GM12864 (cell line): Measurements from ENCODE around the gene TAS2R9.
"Not testable (repeated sequence)": the region's sequence is repeated elsewhere in the genome, so short reads cannot be mapped to it uniquely, and the experiment has no call there.

Source experiments
- DNase-seq: peaks from one replicate; pipeline ENCODE4 v3.0.0-alpha.2; 2011; ENCODE audit warnings: low read depth
- H3K4me3 ChIP-seq: 2 replicates; pipeline ENCODE4 v1.5.1; 2011; ENCODE audit warnings: mild to moderate bottlenecking, low read depth, low read length, control low read depth
- TF ChIP-seq, protein P1 (sequence below): IDR thresholded peaks from 2 replicates; pipeline ENCODE4 v1.5.1; 2011; ENCODE audit warnings: low read depth, mild to moderate bottlenecking, moderate library complexity, low read length, control low read depth, inconsistent platforms; ENCODE audit errors: missing control alignments

The TAS2R9 gene

GRCh38 chr12:10801741-10802140 is 8.2 kb downstream of the TAS2R9 start:
- DNase-seq: no peak
- TF ChIP-seq, protein P1, sequence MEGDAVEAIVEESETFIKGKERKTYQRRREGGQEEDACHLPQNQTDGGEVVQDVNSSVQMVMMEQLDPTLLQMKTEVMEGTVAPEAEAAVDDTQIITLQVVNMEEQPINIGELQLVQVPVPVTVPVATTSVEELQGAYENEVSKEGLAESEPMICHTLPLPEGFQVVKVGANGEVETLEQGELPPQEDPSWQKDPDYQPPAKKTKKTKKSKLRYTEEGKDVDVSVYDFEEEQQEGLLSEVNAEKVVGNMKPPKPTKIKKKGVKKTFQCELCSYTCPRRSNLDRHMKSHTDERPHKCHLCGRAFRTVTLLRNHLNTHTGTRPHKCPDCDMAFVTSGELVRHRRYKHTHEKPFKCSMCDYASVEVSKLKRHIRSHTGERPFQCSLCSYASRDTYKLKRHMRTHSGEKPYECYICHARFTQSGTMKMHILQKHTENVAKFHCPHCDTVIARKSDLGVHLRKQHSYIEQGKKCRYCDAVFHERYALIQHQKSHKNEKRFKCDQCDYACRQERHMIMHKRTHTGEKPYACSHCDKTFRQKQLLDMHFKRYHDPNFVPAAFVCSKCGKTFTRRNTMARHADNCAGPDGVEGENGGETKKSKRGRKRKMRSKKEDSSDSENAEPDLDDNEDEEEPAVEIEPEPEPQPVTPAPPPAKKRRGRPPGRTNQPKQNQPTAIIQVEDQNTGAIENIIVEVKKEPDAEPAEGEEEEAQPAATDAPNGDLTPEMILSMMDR: no peak
- no peak overlapping the region for H3K4me3 ChIP-seq

DNA sequence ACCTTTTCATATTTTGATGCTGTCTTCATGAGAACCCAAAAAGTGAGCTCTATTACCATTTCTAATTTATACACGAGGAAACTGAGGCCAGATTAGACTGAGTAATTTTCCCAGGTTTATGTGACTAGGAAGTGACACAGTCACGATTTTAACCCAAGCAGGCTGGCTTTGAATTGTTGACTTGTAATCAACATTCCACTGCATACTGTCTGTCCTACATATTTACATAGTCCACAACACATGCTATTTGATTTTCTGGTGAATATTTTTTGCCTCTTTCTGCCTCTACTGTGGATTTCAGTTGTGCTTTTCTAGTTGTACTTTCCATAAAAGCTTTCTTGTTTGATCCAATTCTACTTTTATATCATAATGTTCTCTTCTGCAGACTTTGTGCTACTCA is 15.7 kb downstream of the TAS2R9 start:
- DNase-seq: no peak
- no peak overlapping the region for H3K4me3 ChIP-seq
- TF ChIP-seq, protein P1: no peak

GRCh38 chr12:10791769-10792168 is 18.2 kb downstream of the TAS2R9 start:
- H3K4me3 ChIP-seq, DNase-seq: not testable (repeated sequence)

DNA sequence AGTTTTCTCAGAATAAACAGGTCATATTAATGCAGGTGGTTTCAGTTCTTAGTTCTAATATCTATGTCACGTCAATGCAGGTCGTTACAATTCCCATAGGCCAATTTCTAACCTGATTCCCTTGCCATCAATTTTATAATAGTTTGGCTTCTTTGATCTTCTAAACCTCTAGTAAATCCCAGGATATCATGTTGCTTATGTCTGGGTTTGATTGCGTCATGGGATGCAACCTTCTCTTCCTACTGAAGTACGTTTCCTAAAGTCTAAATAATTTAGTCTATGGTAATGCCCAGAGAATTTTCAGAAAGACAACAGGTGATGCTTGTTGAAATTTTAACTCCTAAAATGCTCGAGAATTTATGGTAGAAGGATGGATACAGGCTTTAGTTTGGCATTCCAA is 26.7 kb downstream of the TAS2R9 start:
- DNase-seq: no peak
- TF ChIP-seq, protein P1: no peak
- no peak overlapping the region for H3K4me3 ChIP-seq

DNA sequence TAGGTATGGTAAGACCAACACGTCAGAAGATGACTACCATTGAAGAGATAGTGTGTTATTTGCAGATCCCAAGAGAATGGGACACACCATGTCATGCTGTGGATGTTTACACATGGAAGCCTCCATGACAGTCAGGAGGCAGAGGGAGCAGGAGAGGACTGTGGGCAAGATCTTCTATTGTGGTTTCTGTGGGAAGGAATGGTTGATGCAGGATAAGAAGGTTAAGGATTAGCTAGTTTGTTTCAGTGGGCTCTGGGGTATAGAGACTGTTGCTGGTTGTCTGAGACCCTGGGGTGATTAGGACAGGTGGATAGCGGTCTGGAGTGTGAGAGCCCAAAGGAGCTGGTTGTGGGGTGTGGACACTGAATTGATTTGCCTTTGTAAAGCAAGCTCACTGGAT is 30.9 kb downstream of the TAS2R9 start:
- TF ChIP-seq, protein P1: no peak

GRCh38 chr12:10771132-10771733 is 38.7 kb downstream of the TAS2R9 start:
- no peak for DNase-seq
- no peak overlapping the region for H3K4me3 ChIP-seq
- TF ChIP-seq, protein P1: peak; percentile 38

More for the DNA sequence above, 30.9 kb downstream of the TAS2R9 start:
- no peak for DNase-seq
- H3K4me3 ChIP-seq: no peak overlapping the region

- TF ChIP-seq, protein P1: no peak
- H3K4me3 ChIP-seq: no peak overlapping the region
- DNase-seq: no peak
These were observed 50.3 kb downstream of the TAS2R9 start for GRCh38 chr12:10759657-10760056.
